WTC11 (cell line): ENCODE measurements around the gene PRDM5. TPM values are rescaled to one million over a fixed set of nuclear protein-coding genes. Genes with fewer than 3 reads are reported as not detected.
A peak's percentile ranks its signal among the peaks of the same experiment; 100 is the strongest.

Experiments
- ATAC-seq: fragments of 200-7000 bp; cut with Tn5 transposase; 2 replicates; pipeline ENCODE4 v1.10.0; 2021; ENCODE audit warnings: mild to moderate bottlenecking, moderate library complexity
- CTCF ChIA-PET: fragments of 300-600 bp; sonication (Branson Sonifier 250); formaldehyde crosslinking; loops from one replicate; lab custom pipeline; 2021; ENCODE audit warnings: antibody characterized with exemption; lab: Charles Lee
- POLR2A ChIA-PET: fragments of 350-600 bp; sonication (Branson Sonifier 250); formaldehyde crosslinking; loops from one replicate; lab custom pipeline; 2021; ENCODE audit warnings: antibody characterized with exemption; lab: Charles Lee
- DNase-seq: peaks from one replicate; pipeline ENCODE4 v3.0.0; 2021; ENCODE audit warnings: low spot score
- H3K27ac Mint-ChIP-seq: 2 replicates; pipeline ENCODE4 v1.8.0; 2021; ENCODE audit warnings: mixed read lengths
- H3K27me3 Mint-ChIP-seq: 2 replicates; pipeline ENCODE4 v1.8.0; 2021; ENCODE audit warnings: low read depth, mild to moderate bottlenecking, moderate library complexity, mixed read lengths
- H3K36me3 Mint-ChIP-seq: 2 replicates; pipeline ENCODE4 v1.8.0; 2021; ENCODE audit warnings: mixed read lengths
- H3K4me1 Mint-ChIP-seq: 2 replicates; pipeline ENCODE4 v1.8.0; 2022; ENCODE audit warnings: mixed read lengths
- H3K4me3 Mint-ChIP-seq: 2 replicates; pipeline ENCODE4 v1.8.0; 2021; ENCODE audit warnings: mild to moderate bottlenecking, moderate library complexity, mixed read lengths
- H3K9me3 Mint-ChIP-seq: 2 replicates; pipeline ENCODE4 v1.8.0; 2021; ENCODE audit warnings: mixed read lengths
- ATF2 ChIP-seq: sonication (generic); formaldehyde crosslinking; IDR thresholded peaks from 2 replicates; pipeline ENCODE4 v1.8.1; 2022; ENCODE audit warnings: low read depth, missing genetic modification reagents, borderline replicate concordance
- CBFB ChIP-seq: sonication (generic); formaldehyde crosslinking; IDR thresholded peaks from 2 replicates; pipeline ENCODE4 v1.8.1; 2022; ENCODE audit warnings: mild to moderate bottlenecking, low read depth, missing genetic modification reagents
- CREB1 ChIP-seq: sonication (generic); formaldehyde crosslinking; IDR thresholded peaks from 2 replicates; pipeline ENCODE4 v1.8.0; 2023; ENCODE audit warnings: mild to moderate bottlenecking, missing genetic modification reagents
- CTCF ChIP-seq: fragments of 200-600 bp; IDR thresholded peaks from 2 replicates; pipeline ENCODE4 v1.8.0; 2022; ENCODE audit warnings: antibody characterized with exemption
- EMX1 ChIP-seq: fragments of 250-450 bp; sonication (Bioruptor Pico); IDR thresholded peaks from 2 replicates; pipeline ENCODE4 v1.8.0; 2021; ENCODE audit warnings: mild to moderate bottlenecking
- GABPB1 ChIP-seq: sonication (generic); formaldehyde crosslinking; IDR thresholded peaks from 2 replicates; pipeline ENCODE4 v1.8.1; 2023; ENCODE audit warnings: mild to moderate bottlenecking, missing genetic modification reagents
- HMGXB4 ChIP-seq: sonication (generic); formaldehyde crosslinking; IDR thresholded peaks from 2 replicates; pipeline ENCODE4 v1.8.1; 2023; ENCODE audit warnings: mild to moderate bottlenecking, moderate library complexity, missing genetic modification reagents
- NFE2L1 ChIP-seq: sonication (generic); formaldehyde crosslinking; IDR thresholded peaks from 2 replicates; pipeline ENCODE4 v1.8.1; 2023; ENCODE audit warnings: missing genetic modification reagents
- NR3C1 ChIP-seq: sonication (generic); formaldehyde crosslinking; conservative IDR thresholded peaks from 2 replicates; pipeline ENCODE4 v1.8.1; 2023; ENCODE audit warnings: low read depth, mild to moderate bottlenecking, missing genetic modification reagents
- SOX15 ChIP-seq: fragments of 250-450 bp; sonication (Bioruptor Pico); IDR thresholded peaks from 2 replicates; pipeline ENCODE4 v1.9.0; 2021; ENCODE audit warnings: mild to moderate bottlenecking
- TEAD1 ChIP-seq: sonication (generic); formaldehyde crosslinking; IDR thresholded peaks from 2 replicates; pipeline ENCODE4 v1.8.0; 2022; ENCODE audit warnings: mild to moderate bottlenecking, missing genetic modification reagents
- TEAD4 ChIP-seq: sonication (generic); formaldehyde crosslinking; IDR thresholded peaks from 2 replicates; pipeline ENCODE4 v1.8.0; 2022; ENCODE audit warnings: mild to moderate bottlenecking, missing genetic modification reagents
- ZBTB21 ChIP-seq: sonication (generic); formaldehyde crosslinking; IDR thresholded peaks from 2 replicates; pipeline ENCODE4 v1.8.1; 2023; ENCODE audit warnings: mild to moderate bottlenecking, missing genetic modification reagents, borderline replicate concordance
- ZNF416 ChIP-seq: fragments of 250-450 bp; sonication (Bioruptor Pico); IDR thresholded peaks from 2 replicates; pipeline ENCODE4 v1.9.0; 2021; ENCODE audit warnings: mild to moderate bottlenecking, inconsistent platforms
- ZNF671 ChIP-seq: fragments of 250-450 bp; sonication (Bioruptor Pico); IDR thresholded peaks from 2 replicates; pipeline ENCODE4 v1.8.0; 2021; ENCODE audit warnings: mild to moderate bottlenecking
- total RNA-seq: library from RNA; stranded (reverse); gene quantifications from 3 replicates; pipeline ENCODE4 v1.2.3, GENCODE V29; 2021
- TF ChIP-seq, protein P1 (sequence below): sonication (generic); formaldehyde crosslinking; conservative IDR thresholded peaks from 2 replicates; pipeline ENCODE4 v1.8.1; 2022; ENCODE audit warnings: mild to moderate bottlenecking, missing genetic modification reagents
- TF ChIP-seq, protein P2 (sequence below): sonication (generic); formaldehyde crosslinking; IDR thresholded peaks from 2 replicates; pipeline ENCODE4 v1.8.0; 2022; ENCODE audit warnings: mild to moderate bottlenecking, missing genetic modification reagents
- TF ChIP-seq, protein P3 (sequence below): sonication (generic); formaldehyde crosslinking; IDR thresholded peaks from 2 replicates; pipeline ENCODE4 v1.8.0; 2022; ENCODE audit warnings: mild to moderate bottlenecking, missing genetic modification reagents
- TF ChIP-seq, protein P4 (sequence below): fragments of 250-450 bp; sonication (Bioruptor Pico); IDR thresholded peaks from 2 replicates; pipeline ENCODE4 v1.8.0; 2021; ENCODE audit warnings: mild to moderate bottlenecking

Gene PRDM5
- total RNA-seq, 1 experiment from 2014 or later, result 47.0 TPM

GRCh38 chr4:120923207-120923522, 639 bp upstream of the PRDM5 start:
- Mint-ChIP-seq H3K4me1 (peaks cover 52% of the 10 kb centered on the region), H3K36me3 (no peaks in the 10 kb centered on the region), H3K27me3 (no peaks in the 10 kb centered on the region), H3K4me3 (peak overlapping the region; percentile 72), H3K9me3 (peaks cover 12% of the 10 kb centered on the region), H3K27ac (peak overlapping the region; percentile 86)
- ATAC-seq (no peak), DNase-seq (no peak)
- POLR2A ChIA-PET, result interaction anchor here (0.7 kb wide), 1 partner anchor 67 kb away, joined by 3 read pairs; no protein-coding TSS in a partner anchor
- CTCF ChIA-PET, result interaction anchor here (0.6 to 2.0 kb wide), 4 partner anchors 55 to 709 kb away, joined by 3 to 8 read pairs (median 5); no protein-coding TSS in a partner anchor
- TF ChIP-seq, protein P1, sequence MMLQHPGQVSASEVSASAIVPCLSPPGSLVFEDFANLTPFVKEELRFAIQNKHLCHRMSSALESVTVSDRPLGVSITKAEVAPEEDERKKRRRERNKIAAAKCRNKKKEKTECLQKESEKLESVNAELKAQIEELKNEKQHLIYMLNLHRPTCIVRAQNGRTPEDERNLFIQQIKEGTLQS, result no peak
- no peak for TF ChIP-seq GABPB1 (CRISPR knock-in tag)
- TF ChIP-seq CTCF, result no peak
- no peak for TF ChIP-seq NFE2L1 (CRISPR knock-in tag)
- TF ChIP-seq, protein P2, sequence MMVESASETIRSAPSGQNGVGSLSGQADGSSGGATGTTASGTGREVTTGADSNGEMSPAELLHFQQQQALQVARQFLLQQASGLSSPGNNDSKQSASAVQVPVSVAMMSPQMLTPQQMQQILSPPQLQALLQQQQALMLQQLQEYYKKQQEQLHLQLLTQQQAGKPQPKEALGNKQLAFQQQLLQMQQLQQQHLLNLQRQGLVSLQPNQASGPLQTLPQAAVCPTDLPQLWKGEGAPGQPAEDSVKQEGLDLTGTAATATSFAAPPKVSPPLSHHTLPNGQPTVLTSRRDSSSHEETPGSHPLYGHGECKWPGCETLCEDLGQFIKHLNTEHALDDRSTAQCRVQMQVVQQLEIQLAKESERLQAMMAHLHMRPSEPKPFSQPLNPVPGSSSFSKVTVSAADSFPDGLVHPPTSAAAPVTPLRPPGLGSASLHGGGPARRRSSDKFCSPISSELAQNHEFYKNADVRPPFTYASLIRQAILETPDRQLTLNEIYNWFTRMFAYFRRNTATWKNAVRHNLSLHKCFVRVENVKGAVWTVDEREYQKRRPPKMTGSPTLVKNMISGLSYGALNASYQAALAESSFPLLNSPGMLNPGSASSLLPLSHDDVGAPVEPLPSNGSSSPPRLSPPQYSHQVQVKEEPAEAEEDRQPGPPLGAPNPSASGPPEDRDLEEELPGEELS (CRISPR knock-in tag), result no peak
- TF ChIP-seq ZNF416, result no peak
- TF ChIP-seq, protein P3, sequence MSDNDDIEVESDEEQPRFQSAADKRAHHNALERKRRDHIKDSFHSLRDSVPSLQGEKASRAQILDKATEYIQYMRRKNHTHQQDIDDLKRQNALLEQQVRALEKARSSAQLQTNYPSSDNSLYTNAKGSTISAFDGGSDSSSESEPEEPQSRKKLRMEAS (CRISPR knock-in tag), result no peak
- no peak for TF ChIP-seq ZBTB21 (CRISPR knock-in tag)
- no peak for TF ChIP-seq TEAD1
- no peak for TF ChIP-seq ZNF671
- no peak for TF ChIP-seq ATF2 (CRISPR knock-in tag)
- TF ChIP-seq TEAD4 (CRISPR knock-in tag), result no peak
- no peak for TF ChIP-seq CREB1
- no peak for TF ChIP-seq HMGXB4 (CRISPR knock-in tag)
- no peak for TF ChIP-seq CBFB (CRISPR knock-in tag)
- TF ChIP-seq NR3C1 (CRISPR knock-in tag), result no peak
- TF ChIP-seq, protein P4, sequence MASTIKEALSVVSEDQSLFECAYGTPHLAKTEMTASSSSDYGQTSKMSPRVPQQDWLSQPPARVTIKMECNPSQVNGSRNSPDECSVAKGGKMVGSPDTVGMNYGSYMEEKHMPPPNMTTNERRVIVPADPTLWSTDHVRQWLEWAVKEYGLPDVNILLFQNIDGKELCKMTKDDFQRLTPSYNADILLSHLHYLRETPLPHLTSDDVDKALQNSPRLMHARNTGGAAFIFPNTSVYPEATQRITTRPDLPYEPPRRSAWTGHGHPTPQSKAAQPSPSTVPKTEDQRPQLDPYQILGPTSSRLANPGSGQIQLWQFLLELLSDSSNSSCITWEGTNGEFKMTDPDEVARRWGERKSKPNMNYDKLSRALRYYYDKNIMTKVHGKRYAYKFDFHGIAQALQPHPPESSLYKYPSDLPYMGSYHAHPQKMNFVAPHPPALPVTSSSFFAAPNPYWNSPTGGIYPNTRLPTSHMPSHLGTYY (CRISPR knock-in tag), result no peak
- TF ChIP-seq SOX15 (CRISPR knock-in tag), result no peak
- no peak for TF ChIP-seq EMX1
- TF ChIP-seq, all 79 proteins: peak for 0
